Skin of body (tissue), 2 donors: ENCODE measurements around the gene GARRE1. TPM values are rescaled to one million over a fixed set of nuclear protein-coding genes. Genes with fewer than 3 reads are reported as not detected.
"Not testable (repeated sequence)": the region's sequence is repeated elsewhere in the genome, so short reads cannot be mapped to it uniquely, and the experiment has no call there.

Experiments
- DNase-seq: peaks from one replicate; lab custom pipeline; 2025; lab: John Stamatoyannopoulos, UW
- total RNA-seq: library from RNA; depleted of rRNA; stranded (reverse); fragments of >200 nt; gene quantifications from one replicate; pipeline ENCODE4 v1.2.3, GENCODE V29; 2014

The GARRE1 gene
- total RNA-seq, 1 donor from 2014 or later, result 26.9 TPM

DNA sequence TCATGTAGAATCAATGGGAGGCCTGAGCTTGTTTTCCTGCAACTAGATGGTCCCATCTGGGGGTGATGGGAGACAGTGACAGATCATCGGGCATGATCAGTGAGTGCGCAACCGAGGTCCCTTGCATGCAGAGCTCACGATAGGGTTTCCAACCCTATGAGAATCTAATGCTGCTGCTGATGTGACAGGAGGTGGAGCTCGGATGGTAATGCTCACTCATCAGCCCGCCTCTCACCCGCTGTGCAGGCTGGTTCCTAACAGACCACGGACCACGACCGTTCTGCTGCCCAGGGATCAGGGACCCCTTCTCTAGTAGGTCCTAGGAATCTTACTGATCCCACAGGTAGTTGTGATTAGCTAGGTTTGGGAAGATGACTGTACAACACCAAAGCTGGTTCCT lies 23.5 kb upstream of the GARRE1 start:
- no peak for DNase-seq

DNA sequence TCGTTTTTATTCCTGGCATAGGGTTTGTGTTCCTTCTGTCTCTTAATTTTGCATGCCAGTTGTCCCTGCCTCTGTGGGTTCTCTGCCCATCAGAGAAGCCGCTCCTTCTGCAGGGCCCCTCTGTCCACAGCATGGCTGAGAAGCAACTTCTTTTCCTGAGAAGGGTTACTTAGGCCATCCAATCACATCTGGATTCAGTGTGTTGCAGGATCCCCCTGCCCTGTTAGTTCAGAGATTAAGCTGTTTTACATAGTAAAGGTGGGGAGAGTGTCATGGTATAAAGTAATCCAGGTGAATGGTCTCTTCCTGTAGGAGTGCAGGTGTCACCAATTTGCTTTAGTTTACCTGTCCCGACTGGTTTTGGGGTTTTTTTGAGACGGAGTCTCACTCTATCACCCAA lies 22.9 kb upstream of the GARRE1 start:
- DNase-seq, result no peak

DNA sequence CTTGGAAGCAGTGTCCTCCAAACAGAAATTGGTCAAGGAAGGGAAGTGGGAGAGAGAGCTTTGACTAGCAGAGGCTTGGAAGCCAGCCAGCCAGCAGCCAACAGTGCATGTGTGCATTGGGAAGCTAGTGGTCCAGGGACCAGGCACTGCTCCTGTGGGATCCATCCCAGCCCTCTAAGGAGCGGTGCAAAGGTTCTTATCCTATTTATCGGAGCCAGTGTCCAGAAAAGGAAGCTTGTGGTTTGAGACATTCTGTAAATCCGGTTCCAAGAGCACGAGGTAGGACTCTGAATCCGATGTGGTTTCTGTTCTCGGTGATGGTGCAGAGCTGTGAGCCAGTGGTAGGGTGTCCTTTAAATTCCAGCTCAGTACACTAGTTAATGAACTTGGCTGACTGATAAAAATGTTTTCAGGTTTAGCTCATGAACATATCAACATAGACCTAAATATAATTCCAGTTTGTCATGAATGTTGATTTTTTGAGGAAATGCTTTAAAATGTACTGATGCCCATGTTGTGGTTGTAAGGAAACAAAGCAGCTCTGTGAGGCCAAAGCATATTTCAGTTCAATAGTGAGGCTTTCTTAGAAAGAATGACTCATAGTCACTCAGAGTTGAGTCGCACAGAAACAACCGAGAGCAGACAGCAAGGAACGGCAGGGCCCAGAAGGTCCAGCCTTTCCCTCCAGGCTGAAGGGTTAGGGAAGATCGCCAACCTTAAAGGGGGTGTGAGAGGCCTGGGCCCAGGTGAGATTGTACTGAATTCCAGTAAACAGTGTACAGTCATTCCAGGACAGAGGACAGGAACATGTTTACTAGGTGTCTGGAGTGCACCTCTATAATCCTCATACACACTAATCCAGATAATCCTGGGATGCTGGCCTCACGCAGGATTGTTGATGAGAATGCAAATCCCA lies 21.5 kb upstream of the GARRE1 start:
- no peak for DNase-seq

DNA sequence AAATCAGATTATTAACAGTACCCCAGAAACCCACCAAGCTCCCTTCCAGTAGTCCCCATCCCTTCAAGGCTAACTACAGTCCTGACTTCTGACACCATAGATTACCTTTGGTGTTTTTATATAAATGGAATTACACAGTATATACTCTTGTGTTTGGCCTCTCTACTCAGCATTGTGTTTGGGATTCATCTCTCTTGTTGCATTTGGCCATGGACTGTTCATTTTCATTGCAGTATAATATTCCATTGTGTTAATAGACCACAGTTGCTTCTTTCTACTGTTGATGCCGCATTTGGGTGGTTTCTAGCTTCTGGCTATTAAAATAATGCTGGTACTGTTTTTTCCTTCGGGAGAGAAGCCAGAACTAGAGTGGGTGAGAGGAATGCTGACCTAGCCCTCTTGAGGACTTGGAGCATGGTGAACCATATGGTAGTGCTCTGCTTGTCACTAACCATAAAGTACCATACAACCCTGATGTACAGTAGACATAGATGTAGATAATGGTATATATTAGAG lies 18.9 kb upstream of the GARRE1 start:
- no peak for DNase-seq

DNA sequence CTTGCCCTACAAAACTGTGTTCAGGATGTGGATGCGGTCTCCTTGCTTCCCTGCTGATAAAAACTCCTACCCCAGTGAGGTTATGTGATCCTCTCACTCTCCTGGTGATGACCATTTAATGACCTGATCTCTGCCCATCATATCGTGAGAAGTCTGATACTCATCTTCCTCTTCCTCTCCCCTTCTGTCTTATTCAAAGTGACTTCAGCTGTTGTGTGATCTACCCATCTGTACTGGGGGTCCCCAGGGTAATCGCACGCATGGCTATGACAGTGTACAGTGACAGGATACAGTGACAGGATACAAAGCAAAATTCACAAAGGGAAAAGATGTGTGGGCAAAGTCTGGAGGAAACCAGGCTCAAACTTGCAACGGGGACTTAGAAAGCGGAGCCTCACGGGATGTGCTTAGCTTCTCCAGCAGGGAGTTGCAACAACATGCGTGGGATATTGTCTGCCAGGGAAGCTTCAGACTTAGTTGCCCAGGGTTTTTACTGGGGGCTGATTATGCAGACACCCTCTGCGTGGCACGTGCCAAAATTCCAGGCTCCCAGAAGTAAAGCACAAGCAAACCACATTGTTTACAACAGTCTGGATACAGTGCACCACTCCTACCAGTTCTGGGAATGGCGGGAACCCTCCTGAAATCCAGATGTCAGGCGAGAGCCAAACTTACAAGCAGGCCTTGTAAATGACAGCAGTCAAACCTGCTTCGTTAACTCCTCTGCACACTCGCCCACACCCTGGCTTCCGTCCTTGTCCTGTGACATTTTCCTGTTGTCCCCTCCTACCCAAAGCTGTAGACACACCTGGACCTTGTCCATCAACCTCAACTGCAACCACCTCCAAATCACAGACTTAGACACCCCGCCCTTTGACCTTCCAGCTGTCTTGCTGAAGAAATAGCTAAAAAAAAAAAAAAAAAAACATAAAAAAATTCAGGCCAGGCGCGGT lies 18.0 kb upstream of the GARRE1 start:
- DNase-seq, result peak; percentile 74

DNA sequence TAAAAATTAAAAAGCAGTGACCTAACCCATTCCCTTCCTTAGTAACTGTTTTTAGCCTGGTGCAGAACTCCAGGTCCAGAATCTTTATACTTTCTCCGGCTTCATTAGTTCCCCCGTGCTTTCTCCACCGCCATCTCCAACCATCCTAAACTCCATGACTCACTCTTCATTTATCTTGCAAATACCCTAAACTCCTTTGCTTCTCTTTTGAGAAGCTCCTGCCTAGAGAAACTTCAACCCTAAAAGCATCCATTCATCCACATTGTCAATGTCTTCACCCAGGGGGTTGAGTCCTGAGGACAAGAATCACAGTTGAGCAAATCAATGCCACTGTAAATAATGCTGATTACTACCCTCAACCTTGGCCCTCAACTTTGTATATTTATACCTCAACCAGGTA lies 17.1 kb upstream of the GARRE1 start:
- no peak for DNase-seq

DNA sequence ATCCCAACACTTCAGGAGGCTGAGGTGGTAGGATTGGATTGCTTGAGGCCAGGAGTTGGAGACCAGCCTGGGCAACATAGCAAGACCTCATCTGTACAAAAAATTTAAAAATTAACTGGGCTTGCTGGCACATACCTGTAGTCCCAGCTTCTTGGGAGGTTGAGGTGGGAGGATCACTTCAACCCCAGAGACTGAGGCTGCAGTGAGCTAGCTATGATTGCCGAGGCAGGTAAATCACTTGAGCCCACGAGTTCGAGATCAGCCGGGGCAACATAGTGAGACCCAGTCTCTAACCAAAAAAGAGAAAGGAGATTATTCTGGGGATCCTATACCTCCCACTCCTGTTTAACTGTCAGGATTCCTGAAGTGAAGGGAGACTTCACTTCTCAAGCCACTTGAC lies 16.4 kb upstream of the GARRE1 start:
- DNase-seq, result no peak

DNA sequence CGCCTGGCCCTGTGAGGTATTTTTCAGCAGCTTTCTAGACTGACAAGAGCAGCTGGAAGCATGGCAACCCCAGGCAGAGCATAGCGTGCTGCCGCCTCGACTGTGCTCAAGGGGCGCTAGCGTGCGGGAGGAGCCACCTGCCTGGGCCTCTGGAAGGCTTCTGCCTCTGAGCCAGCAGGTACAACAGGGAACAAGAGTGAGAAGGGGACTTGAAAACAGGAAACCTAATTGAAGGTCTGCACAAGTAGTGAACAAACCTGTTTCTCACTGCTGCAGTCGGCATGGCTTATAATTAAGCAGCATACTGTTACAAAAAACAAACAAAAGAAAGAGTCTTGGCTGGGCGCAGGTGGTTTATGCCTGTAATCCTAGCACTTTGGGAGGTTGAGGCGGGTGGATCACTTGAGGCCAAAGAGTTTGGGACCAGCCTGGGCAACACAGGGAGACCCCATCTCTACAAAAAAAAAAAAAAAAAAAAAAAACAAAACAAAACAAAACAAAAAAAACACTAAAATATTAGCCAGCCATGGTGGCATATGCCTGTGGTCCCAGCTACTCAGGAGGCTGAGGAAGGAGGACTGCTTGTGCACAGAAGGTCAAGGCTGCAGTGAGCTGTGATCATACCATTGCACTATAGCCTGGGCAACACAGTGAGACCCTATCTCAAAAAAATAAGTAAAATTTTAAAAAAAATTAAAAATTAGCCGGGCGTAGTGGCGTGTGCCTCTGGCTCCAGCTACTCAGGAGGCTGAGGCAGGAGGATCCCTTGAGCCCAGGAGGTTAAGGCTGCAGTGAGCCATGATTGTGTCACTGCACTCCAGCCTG lies 12.6 kb upstream of the GARRE1 start:
- DNase-seq, result no peak

DNA sequence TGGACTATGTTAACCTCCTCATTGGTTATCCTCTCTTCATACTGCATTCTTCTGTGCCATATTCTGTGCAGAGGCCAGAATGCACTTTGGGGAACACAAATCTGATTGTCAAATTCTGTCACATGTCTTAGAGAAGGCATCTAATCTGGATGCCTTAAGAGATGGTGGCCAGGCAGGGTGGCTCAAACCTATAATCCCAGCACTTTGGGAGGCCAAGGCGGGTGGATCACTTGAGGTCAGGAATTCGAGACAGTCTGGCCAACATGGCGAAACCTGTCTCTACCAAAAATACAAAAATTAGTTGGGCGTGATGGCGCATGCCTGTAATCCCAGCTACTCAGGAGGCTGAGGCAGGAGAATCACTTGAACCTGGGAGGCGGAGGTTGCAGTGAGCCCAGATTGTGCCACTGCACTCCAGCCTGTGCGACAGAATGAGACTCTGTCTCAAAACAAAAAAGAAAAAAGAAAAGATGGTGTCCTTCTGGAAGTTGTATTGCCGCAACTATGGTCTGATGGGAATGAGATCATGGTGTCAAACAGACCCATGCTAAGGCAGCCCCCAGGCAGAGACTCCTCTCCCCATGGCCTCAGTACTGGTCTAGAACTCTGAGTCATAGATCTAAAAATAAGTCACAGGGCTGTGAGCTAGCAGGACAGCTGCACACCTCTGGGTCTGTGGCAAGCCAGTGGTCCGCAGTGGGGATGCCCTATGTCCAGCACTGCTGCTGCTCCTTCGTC lies 11.0 kb upstream of the GARRE1 start:
- DNase-seq, result not testable (repeated sequence)

DNA sequence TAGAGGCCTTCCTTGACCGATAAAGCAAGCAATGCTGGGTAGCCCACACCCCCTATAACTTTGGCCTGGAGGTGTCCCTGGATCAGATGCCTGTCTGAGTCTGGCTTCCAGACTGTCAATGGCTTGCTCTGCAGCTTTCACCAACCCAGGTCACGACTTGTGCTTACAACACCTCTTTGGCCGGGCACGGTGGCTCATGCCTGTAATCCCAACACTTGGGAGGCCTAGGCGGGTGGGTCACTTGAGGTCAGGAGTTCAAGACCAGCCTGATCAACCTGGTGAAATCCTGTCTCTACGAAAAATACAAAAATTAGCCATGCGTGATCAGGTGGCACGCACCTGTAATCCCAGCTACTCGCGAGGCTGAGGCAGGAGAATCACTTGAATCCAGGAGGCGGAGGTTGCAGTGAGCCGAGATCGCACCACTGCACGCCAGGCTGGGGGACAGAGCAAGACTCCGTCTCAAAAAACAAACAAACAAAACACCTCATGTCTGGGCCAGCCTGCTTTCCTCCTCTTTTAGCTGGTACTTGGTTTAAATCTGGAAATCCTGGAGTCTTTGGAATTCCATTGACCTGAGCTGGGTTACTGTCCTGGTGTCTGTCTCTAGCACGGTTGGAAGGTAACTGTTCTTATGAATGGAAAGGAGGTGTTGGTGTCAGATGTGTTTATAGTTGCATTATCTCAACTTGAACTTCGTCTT lies 10.3 kb upstream of the GARRE1 start:
- DNase-seq, result no peak

DNA sequence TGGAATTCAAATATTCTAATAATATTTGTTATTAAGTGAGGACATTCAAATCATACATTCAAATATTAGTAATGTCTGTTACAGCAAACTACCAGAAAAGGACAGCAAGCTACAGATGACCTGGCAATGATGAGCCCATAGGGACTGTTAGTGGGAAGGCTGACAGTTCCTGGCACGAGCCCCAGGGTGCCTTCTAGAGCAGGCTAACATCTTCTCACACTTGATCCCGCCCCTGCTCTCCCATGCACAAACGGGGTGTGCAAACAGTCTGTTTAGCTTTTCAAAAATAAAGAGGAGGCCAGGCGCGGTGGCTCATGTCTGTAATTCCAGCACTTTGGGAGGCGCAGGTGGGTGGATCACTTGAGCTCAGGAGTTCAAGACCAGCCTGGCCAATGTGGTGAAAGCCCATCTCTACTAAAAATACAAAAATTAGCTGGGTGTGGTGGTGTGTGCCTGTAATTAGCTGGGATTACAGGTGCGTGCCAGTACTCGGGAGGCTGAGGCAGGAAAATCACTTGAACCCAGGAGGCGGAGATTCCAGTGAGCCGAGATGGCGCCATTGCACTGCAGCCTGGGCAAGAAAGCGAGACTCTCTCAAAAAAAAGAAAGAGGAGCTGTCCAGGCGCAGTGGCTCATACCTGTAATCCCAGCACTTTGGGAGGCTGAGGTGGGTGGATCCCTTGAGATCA lies 9.6 kb upstream of the GARRE1 start:
- no peak for DNase-seq

DNA sequence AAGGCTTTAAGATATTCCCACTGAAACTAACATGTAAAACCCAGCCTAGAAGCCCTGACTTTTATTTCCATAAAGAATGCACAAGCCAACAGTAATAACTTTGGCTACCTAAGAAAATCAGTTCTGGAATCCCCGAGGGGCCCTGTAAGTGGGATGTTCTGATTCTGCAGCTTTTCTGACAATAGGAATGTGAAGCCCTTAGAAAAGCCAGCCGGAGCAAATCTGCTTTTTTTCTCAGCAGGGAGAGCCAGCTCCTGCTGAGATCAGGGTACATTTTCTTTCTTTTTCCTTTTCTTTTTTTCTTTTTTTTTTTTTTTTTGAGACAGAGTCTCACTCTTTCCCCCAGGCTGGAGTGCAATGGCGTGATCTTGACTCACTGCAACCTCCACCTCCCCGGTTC lies 8.0 kb upstream of the GARRE1 start:
- DNase-seq, result no peak

DNA sequence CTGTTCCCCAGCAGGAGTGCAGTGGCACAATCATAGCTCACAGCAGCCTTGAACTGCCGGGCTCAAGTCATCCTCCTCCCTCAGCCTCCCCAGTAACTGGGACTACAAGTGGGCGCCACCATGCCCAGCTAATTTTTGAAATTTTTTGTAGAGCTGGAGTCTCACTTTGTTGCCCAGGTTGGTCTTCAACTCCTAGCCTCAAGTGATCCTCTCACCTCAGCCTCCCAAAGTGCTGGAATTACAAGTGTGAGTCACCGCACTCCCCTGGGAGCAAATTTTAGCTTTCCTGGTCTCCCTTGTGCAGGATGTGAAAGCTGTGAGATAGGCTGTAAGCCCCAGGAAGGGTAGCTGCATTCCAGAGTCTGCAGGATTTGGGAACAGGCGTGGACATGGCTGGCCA lies 5.4 kb upstream of the GARRE1 start:
- no peak for DNase-seq

DNA sequence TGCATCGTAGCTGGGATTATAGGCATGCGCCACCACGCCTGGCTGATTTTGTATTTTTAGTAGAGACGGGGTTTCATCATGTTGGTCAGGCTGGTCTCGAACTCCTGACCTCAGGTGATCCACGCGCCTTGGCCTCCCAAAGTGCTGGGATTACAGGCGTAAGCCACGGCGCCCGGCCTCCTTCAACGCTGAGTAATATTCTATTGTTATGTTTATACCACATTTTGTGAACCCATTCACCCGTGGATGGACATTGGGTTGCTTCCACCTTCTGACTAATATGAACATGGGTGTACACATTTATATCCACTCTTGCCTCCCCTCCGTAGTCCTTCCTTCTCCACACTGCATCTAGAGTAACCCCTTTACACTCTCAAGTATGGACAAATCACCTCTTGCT lies 1.2 kb upstream of the GARRE1 start:
- DNase-seq, result not testable (repeated sequence)

DNA sequence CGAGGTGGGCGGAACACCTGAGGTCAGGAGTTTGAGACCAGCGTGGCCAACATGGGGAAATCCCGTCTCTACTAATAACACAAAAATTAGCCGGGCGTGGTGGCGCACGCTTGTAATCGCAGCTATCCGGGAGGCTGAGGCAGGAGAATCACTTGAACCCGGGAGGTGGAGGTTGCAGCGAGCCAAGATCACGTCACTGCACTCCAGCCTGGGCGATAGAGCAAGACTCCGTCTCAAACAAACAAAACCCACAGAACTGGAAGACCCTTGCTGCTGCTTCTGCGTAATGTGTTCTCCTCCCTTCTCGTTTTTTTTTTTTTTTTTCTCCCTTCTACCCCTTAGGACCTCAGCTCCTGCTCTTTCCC lies 691 bp upstream of the GARRE1 start:
- DNase-seq, result not testable (repeated sequence)

DNA sequence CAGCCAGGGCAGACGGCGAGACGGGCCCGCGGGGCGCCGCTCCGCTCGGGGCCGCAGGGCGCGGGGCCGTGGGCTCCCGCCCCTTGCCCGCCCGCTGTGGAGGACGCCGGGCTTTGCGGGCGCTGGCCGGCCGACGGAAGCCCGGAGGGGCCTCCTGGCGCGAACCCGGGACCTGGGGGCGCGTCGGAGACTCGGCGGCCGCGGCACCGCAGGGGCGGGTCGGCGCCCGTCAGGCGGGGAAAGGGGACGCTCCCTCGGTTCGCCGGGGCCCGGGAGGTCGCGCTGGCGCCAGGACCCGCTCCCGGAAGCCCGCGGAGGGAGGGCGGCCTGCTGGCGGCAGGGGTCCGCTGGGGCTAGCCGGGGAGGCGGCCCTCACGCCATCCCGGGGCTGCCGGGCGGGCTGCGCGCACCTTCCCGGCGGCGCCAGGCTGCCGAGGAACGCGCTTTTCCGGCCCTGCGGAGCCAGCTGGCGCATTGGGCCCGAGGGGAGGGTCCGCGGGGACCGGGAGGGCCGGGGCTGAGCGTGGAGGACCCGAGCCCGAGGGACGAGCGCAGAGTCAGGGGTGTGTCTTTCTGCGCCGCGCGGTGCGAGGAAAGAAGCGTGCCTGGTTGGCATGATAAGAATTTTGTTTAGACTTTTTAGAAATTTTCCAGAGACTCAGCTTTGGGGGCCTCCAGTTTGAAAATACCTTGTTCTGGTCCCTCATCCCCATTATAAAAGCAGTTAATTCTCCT lies 511 bp downstream of the GARRE1 start:
- DNase-seq, result no peak

DNA sequence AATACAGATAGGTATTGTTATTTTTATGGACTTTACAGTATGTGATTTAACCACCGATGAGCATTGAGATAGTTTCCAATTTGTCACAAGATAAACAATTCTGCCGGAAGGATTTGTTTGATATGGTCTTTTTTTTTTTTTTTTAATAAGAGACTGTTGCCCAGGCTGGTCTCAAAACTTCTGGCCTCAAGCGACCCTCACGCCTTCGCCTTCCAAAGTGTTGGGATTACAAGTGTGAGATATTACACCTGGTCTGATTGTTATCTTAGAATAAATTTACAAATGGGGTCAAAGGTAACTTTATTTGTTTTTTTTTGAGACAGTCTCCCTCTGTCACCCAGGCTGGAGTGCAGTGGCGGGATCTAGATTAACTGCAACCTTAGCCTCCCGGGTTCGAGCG lies 1.2 kb downstream of the GARRE1 start:
- DNase-seq, result no peak

DNA sequence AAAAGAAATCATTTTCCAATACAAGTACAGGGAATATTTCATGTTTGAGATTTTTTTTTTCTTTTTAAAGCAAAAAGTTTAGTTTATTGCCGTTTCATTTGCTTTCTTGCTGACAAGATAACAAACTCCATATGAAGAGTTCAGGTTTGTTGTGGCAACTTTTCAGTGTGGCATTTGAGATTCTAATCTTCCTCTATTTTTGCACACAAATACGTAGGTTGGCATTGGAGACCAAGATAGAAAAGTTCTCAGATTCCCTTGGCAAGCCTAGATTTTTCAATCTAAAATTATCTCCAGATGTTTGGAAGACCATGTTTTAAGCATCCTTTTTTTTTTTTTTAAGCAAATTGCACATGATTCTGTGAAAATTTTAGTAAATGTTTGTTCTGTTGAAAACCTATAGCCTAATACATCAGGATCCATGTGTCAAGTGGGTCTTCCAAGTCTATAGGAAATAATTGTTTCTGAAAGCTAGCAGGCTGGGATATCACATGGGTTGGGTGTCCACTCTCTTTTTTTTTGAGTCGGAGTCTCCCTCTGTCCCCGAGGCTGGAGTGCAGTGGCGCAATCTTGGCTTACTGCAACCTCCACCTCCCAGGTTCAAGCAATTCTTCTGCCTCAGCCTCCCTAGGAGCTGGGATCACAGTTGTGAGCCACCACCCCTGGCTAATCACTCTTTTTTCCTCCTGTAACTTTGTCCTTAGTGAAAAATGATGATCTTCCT lies 2.6 kb downstream of the GARRE1 start:
- no peak for DNase-seq
